K562 (cell line): ENCODE results near the gene MAN1A1. TPM values are rescaled to one million over a fixed set of nuclear protein-coding genes. Genes with fewer than 3 reads are reported as not detected.

ENCODE experiments used
- ATAC-seq: fragments of 200-7000 bp; cut with Tn5 transposase; 3 replicates; pipeline ENCODE4 v1.9.1; 2020; ENCODE audit warnings: moderate library complexity
- BruUV-seq: library from RNA; stranded (reverse); fragments of 400-500 nt; replicated peaks from 2 replicates; lab custom pipeline; 2021; lab: Mats Ljungman, UMichigan
- CTCF ChIA-PET: fragments of 300-600 bp; formaldehyde crosslinking; extraction: SDS; loops from one replicate; lab custom pipeline; 2021; ENCODE audit warnings: low intra/inter-chr PET ratio; lab: Yijun Ruan, JAX
- POLR2A ChIA-PET: fragments of 300-600, 350-650 bp; sonication (Branson Sonifier 250); formaldehyde crosslinking; extraction: SDS; loops from one replicate; lab custom pipeline; 2021; ENCODE audit warnings: antibody characterized with exemption, inconsistent platforms; lab: Yijun Ruan, JAX
- DNase-seq, 4 experiments: peaks; one replicate each; pipeline versions ENCODE4 v3.0.0 to v3.0.0-alpha.2; 2011 to 2018; ENCODE audit warnings: low spot score in 3 of 4, mixed read lengths in 3 of 4; ENCODE audit errors: extremely low read depth in 1 of 4
- FAIRE-seq: peaks from 2 replicates; lab custom pipeline; 2011; peaks lifted over from hg19 to GRCh38; lab: Jason Lieb, UNC
- H2AFZ ChIP-seq: 2 replicates; pipeline ENCODE4 v1.6.0; 2011; ENCODE audit warnings: low read depth, low read length, control low read depth, inconsistent platforms
- H3K27ac ChIP-seq: fragments of 200-600 bp; 3 replicates; pipeline ENCODE4 v1.8.0; 2011; ENCODE audit warnings: low read depth, mild to moderate bottlenecking, control low read depth, inconsistent platforms, low read length, moderate library complexity, mixed read lengths; ENCODE audit errors: extremely low read depth
- H3K27me3 ChIP-seq, 2 experiments: fragments of 300-600 bp in 1 of 2; 2 replicates in 1 of 2; 3 replicates in 1 of 2; pipeline versions ENCODE4 v1.6.0 to v1.8.0; 2011; ENCODE audit warnings: inconsistent platforms in 2 of 2, low read length in 2 of 2, mild to moderate bottlenecking in 1 of 2, mixed read lengths in 1 of 2, moderate library complexity in 1 of 2; ENCODE audit not compliant: control insufficient read depth in 2 of 2, insufficient read depth in 2 of 2
- H3K36me3 ChIP-seq: fragments of 300-600 bp; 3 replicates; pipeline ENCODE4 v1.8.0; 2011; ENCODE audit warnings: mild to moderate bottlenecking, low read length, inconsistent platforms; ENCODE audit not compliant: control insufficient read depth, insufficient read depth
- H3K4me1 ChIP-seq, 2 experiments: fragments of 200-600 bp in 1 of 2; replicated peaks in 1 of 2; 2 replicates in 1 of 2; 3 replicates in 1 of 2; pipeline versions ENCODE4 v1.5.1 to v1.8.0; 2011; ENCODE audit warnings: inconsistent platforms in 2 of 2, low read length in 2 of 2, mild to moderate bottlenecking in 1 of 2, mixed read lengths in 1 of 2, moderate library complexity in 1 of 2; ENCODE audit not compliant: control insufficient read depth in 2 of 2, insufficient read depth in 2 of 2
- H3K4me2 ChIP-seq: 2 replicates; pipeline ENCODE4 v1.6.1; 2011; ENCODE audit warnings: low read length, control low read depth, inconsistent platforms, mixed read lengths; ENCODE audit not compliant: insufficient read depth
- H3K4me3 ChIP-seq: fragments of 200-600 bp; sonication (generic), shearing (Covaris generic); 2 replicates; pipeline ENCODE4 v1.5.1; 2016; ENCODE audit warnings: control low read depth, inconsistent platforms
- H3K79me2 ChIP-seq: fragments of 200-600 bp; 3 replicates; pipeline ENCODE4 v1.8.0; 2011; ENCODE audit warnings: low read length, inconsistent platforms; ENCODE audit not compliant: control insufficient read depth, insufficient read depth
- H3K9ac ChIP-seq, 2 experiments: 2 replicates each; pipeline versions ENCODE4 v1.6.0 to v1.6.1; 2011; ENCODE audit warnings: low read depth in 2 of 2, low read length in 2 of 2, control low read depth in 1 of 2, inconsistent platforms in 1 of 2, mild to moderate bottlenecking in 1 of 2, mixed read lengths in 1 of 2; ENCODE audit not compliant: insufficient read depth in 1 of 2
- H3K9me1 ChIP-seq: one replicate; pipeline ENCODE4 v1.6.0; 2011; ENCODE audit warnings: inconsistent platforms, mild to moderate bottlenecking, low read length, moderate library complexity; ENCODE audit not compliant: control insufficient read depth, insufficient read depth
- H3K9me3 ChIP-seq: replicated peaks from 2 replicates; pipeline ENCODE4 v1.5.1; 2011; ENCODE audit warnings: low read depth, low read length, inconsistent platforms; ENCODE audit not compliant: control insufficient read depth, insufficient read depth
- H4K20me1 ChIP-seq: replicated peaks from 2 replicates; pipeline ENCODE4 v1.6.1; 2011; ENCODE audit warnings: low read length, inconsistent platforms, mixed read lengths; ENCODE audit not compliant: control insufficient read depth, insufficient read depth
- SPI1 ChIP-seq: IDR thresholded peaks from 2 replicates; pipeline ENCODE4 v1.6.1; 2011; ENCODE audit warnings: low read depth, low read length, control low read depth, borderline replicate concordance
- ZNF354B ChIP-seq: fragments of 250-450 bp; sonication (Bioruptor Pico); IDR thresholded peaks from 2 replicates; pipeline ENCODE4 v1.4.0; 2020
- WGBS: fragments of 100-300 bp; shearing (Covaris generic); methylation state at CpG from one replicate; pipeline ENCODE4 v1.1.6; 2016; ENCODE audit warnings: low coverage, mixed read lengths; ENCODE audit not compliant: insufficient coverage; ENCODE audit errors: missing lambda C conversion rate; 5-methylcytosine and 5-hydroxymethylcytosine counted together
- in situ Hi-C: fragments of 300-500 bp; cut with MboI; formaldehyde crosslinking; loops from 4 replicates; pipeline ENCODE4 v1.15.0; 2018; ENCODE audit warnings: inconsistent platforms, mixed read lengths
- intact Hi-C: fragments of 100-400 bp; cut with micrococcal nuclease; formaldehyde crosslinking; loops from 2 replicates; pipeline ENCODE4 v1.14.2; 2022
- polyA plus RNA-seq, 8 experiments: library from polyadenylated mRNA; depleted of rRNA in 4 of 8; stranded (reverse) in 5 of 8; unstranded in 3 of 8; fragments of >200 nt; fragmentation: Nextera tagmentation in 2 of 8; fragmentation: Illumina TruSeq in 1 of 8; extraction: Ambion mirVana in 2 of 8; extraction: Trizol in 1 of 8; gene quantifications; 2 replicates each; pipeline versions ENCODE4 v1.2.1 to v1.2.3, GENCODE V29; 2011 to 2014; ENCODE audit warnings: inconsistent platforms in 1 of 8, missing spikeins in 1 of 8
- total RNA-seq, 7 experiments: library from RNA; depleted of rRNA in 6 of 7; stranded (reverse); fragments of >200 nt in 6 of 7; fragmentation: Illumina TruSeq in 2 of 7; extraction: Trizol in 2 of 7; gene quantifications; 2 replicates each; pipeline versions ENCODE4 v1.2.1 to v1.2.3, GENCODE V29; 2011 to 2021; ENCODE audit warnings: low replicate concordance in 1 of 7
- TF ChIP-seq, protein P1 (sequence below): fragments of 200-400 bp; formaldehyde crosslinking; IDR thresholded peaks from 2 replicates; pipeline ENCODE4 v1.6.1; 2017; ENCODE audit warnings: mild to moderate bottlenecking, low read depth, low read length, moderate library complexity

The MAN1A1 gene
- total and polyA plus RNA-seq, 9 of the 15 experiments (the other 6 are each of a cell fraction or from before 2014, with no cell fraction given): 24.5 to 78.4 (median 59.7) TPM

- TF ChIP-seq, protein P1, sequence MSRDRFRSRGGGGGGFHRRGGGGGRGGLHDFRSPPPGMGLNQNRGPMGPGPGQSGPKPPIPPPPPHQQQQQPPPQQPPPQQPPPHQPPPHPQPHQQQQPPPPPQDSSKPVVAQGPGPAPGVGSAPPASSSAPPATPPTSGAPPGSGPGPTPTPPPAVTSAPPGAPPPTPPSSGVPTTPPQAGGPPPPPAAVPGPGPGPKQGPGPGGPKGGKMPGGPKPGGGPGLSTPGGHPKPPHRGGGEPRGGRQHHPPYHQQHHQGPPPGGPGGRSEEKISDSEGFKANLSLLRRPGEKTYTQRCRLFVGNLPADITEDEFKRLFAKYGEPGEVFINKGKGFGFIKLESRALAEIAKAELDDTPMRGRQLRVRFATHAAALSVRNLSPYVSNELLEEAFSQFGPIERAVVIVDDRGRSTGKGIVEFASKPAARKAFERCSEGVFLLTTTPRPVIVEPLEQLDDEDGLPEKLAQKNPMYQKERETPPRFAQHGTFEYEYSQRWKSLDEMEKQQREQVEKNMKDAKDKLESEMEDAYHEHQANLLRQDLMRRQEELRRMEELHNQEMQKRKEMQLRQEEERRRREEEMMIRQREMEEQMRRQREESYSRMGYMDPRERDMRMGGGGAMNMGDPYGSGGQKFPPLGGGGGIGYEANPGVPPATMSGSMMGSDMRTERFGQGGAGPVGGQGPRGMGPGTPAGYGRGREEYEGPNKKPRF: no peak
- TF ChIP-seq, all 486 proteins: peak for 129
Observed at GRCh38 chr6:119349361-119350201, at the start of gene MAN1A1 (continued).

GRCh38 chr6:119395192-119395591, 45.6 kb upstream of the MAN1A1 start:
- H3K36me3 ChIP-seq: no peaks in the 10 kb centered on the region
- H2AFZ ChIP-seq: no peak overlapping the region
- H3K27me3 ChIP-seq: no peaks in the 10 kb centered on the region
- ChIA-PET CTCF (no interaction called here), POLR2A (no interaction called here)
- no peaks in the 10 kb centered on the region for H4K20me1 ChIP-seq
- FAIRE-seq (no peak), ATAC-seq (no peak), DNase-seq (no peak)
- H3K79me2 ChIP-seq: no peaks in the 10 kb centered on the region
- no peaks in the 10 kb centered on the region for H3K9me1 ChIP-seq
- in situ Hi-C loops: no loop called here
- TF ChIP-seq ZNF354B (CRISPR knock-in tag): no peak
- no peak for TF ChIP-seq SPI1
- H3K4me3 ChIP-seq: no peak overlapping the region
- H3K9ac ChIP-seq: no peak overlapping the region
- 19% methylated on average over 2 of the region's 2 CpGs for WGBS
- H3K9me3 ChIP-seq: no peaks in the 10 kb centered on the region
- no peak overlapping the region for H3K4me2 ChIP-seq
- H3K4me1 ChIP-seq: no peaks in the 10 kb centered on the region; a peak in 1 of 5 replicates
- no peak overlapping the region for H3K27ac ChIP-seq
- BruUV-seq: no TSS peak
- intact Hi-C loops: no loop called here
